NCI-H2196 (cell line): ENCODE data around the gene FOXO6.
A peak's percentile ranks its signal among the peaks of the same experiment; 100 is the strongest.

Experiments
- DNase-seq: peaks from one replicate; lab custom pipeline; 2025; ENCODE audit not compliant: unreplicated experiment; lab: John Stamatoyannopoulos, UW

FOXO6 gene

GRCh38 chr1:41400225-41400624, 39.0 kb downstream of the FOXO6 start:
- DNase-seq: peak; percentile 50

GRCh38 chr1:41401899-41402298, 40.7 kb downstream of the FOXO6 start:
- DNase-seq: no peak

- peak; percentile 59 for DNase-seq
Observed at GRCh38 chr1:41404308-41404761, 43.1 kb downstream of the FOXO6 start.

- no peak for DNase-seq
Observed at GRCh38 chr1:41407664-41408252, 46.5 kb downstream of the FOXO6 start.

- DNase-seq: no peak
Observed at GRCh38 chr1:41408691-41409090, 47.5 kb downstream of the FOXO6 start.

GRCh38 chr1:41409825-41410224, 48.6 kb downstream of the FOXO6 start:
- DNase-seq: no peak

- no peak for DNase-seq
Observed at GRCh38 chr1:41410462-41410861, 49.2 kb downstream of the FOXO6 start.

GRCh38 chr1:41411229-41411628, 50.0 kb downstream of the FOXO6 start:
- peak; percentile 56 for DNase-seq

- no peak for DNase-seq
Observed at GRCh38 chr1:41412748-41413147, 51.5 kb downstream of the FOXO6 start.

- no peak for DNase-seq
Observed at GRCh38 chr1:41413748-41414281, 52.6 kb downstream of the FOXO6 start.

GRCh38 chr1:41414296-41414695, 53.1 kb downstream of the FOXO6 start:
- no peak for DNase-seq

- DNase-seq: no peak
Observed at GRCh38 chr1:41414716-41415306, 53.6 kb downstream of the FOXO6 start.

- DNase-seq: no peak
Observed at GRCh38 chr1:41416081-41416480, 54.8 kb downstream of the FOXO6 start.

- peak; percentile 81 for DNase-seq
Observed at GRCh38 chr1:41416552-41417334, 55.5 kb downstream of the FOXO6 start.

GRCh38 chr1:41417335-41417682, 56.1 kb downstream of the FOXO6 start:
- DNase-seq: no peak

GRCh38 chr1:41417746-41418145, 56.5 kb downstream of the FOXO6 start:
- DNase-seq: no peak

- DNase-seq: peak; percentile 96
Observed at GRCh38 chr1:41418857-41419583, 57.8 kb downstream of the FOXO6 start.

GRCh38 chr1:41419584-41420295, 58.5 kb downstream of the FOXO6 start:
- DNase-seq: no peak

GRCh38 chr1:41420351-41420750, 59.1 kb downstream of the FOXO6 start:
- no peak for DNase-seq

GRCh38 chr1:41420860-41421259, 59.6 kb downstream of the FOXO6 start:
- DNase-seq: no peak

- no peak for DNase-seq
Observed at GRCh38 chr1:41422306-41422705, 61.1 kb downstream of the FOXO6 start.
